CD4-positive, alpha-beta T cell treated with Interleukin-10 for 1 hour (primary cell): Measurements from ENCODE around the gene SPPL2B.

ENCODE experiments used
- DNase-seq: peaks from one replicate; pipeline ENCODE4 v3.0.0-alpha.2; 2020

SPPL2B gene

GRCh38 chr19:2356036-2356646, 27.7 kb downstream of the SPPL2B start:
- no peak for DNase-seq

GRCh38 chr19:2357279-2358206, 29.1 kb downstream of the SPPL2B start:
- no peak for DNase-seq

GRCh38 chr19:2358548-2359173, 30.2 kb downstream of the SPPL2B start:
- DNase-seq, result no peak

- DNase-seq, result no peak
Observed at GRCh38 chr19:2359992-2360685, 31.7 kb downstream of the SPPL2B start, which contains the start of gene TMPRSS9. Gene TMPRSS9 (plus strand): TSS chr19:2360265. CDS start chr19:2389786, 29,521 bp downstream.

GRCh38 chr19:2360833-2361232, 32.3 kb downstream of the SPPL2B start:
- DNase-seq, result no peak

GRCh38 chr19:2361246-2362045, 33.0 kb downstream of the SPPL2B start:
- no peak for DNase-seq

- DNase-seq, result no peak
Observed at GRCh38 chr19:2362046-2362969, 33.8 kb downstream of the SPPL2B start.

GRCh38 chr19:2362970-2363300, 34.5 kb downstream of the SPPL2B start:
- DNase-seq, result no peak

GRCh38 chr19:2363419-2363818, 34.9 kb downstream of the SPPL2B start:
- DNase-seq, result no peak

- DNase-seq, result no peak
Observed at GRCh38 chr19:2365201-2365970, 36.9 kb downstream of the SPPL2B start.

GRCh38 chr19:2371656-2372055, 43.2 kb downstream of the SPPL2B start:
- no peak for DNase-seq

GRCh38 chr19:2372076-2372612, 43.7 kb downstream of the SPPL2B start:
- no peak for DNase-seq

- DNase-seq, result no peak
Observed at GRCh38 chr19:2374808-2375207, 46.3 kb downstream of the SPPL2B start.

- DNase-seq, result no peak
Observed at GRCh38 chr19:2375353-2376121, 47.1 kb downstream of the SPPL2B start.

GRCh38 chr19:2376784-2377519, 48.5 kb downstream of the SPPL2B start:
- DNase-seq, result no peak

- DNase-seq, result no peak
Observed at GRCh38 chr19:2380567-2380966, 52.1 kb downstream of the SPPL2B start.

- DNase-seq, result no peak
Observed at GRCh38 chr19:2381148-2381820, 52.8 kb downstream of the SPPL2B start.
